ENCODE data around the gene MALRD1.

The MALRD1 gene

DNA sequence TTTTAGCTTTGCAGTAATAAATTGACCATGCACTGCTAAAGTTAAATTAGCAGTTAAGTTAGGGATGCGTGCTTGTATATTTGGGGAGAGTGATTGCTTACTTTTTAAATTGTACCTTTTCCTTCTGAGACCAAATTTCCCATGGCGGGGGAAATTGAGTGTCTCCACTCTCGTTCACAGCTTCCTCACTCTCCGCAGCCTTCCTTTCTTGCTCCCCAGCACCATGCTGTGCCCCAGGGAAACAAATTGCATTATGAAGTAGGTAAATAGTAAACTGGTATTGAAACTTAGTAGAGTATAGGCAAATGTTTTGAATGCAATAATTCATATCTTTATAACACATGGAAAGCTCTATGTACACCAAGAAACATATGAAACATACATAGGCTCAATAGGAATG, 85.4 kb downstream of the MALRD1 start:
- Histone ChIP-seq H3K36me3 (ENCODE audit: control insufficient read depth in 4 of 4, insufficient read depth in 4 of 4, low read length in 3 of 4) (no peaks in the 10 kb centered on the region), H3K27me3 (replicated peaks in 2 of 5; ENCODE audit: control insufficient read depth in 4 of 5, insufficient read depth in 5 of 5, low read length in 4 of 5) (no peaks in the 10 kb centered on the region), H3K4me3 (ENCODE audit: control insufficient read depth in 1 of 7, extremely low read depth in 1 of 7, insufficient read depth in 4 of 7, low read depth in 2 of 7, low read length in 6 of 7) (no peak overlapping the region), H3K9me3 (ENCODE audit: control extremely low read depth in 1 of 5, control insufficient read depth in 4 of 5, insufficient read depth in 2 of 5, low read depth in 1 of 5, low read length in 4 of 5) (no peaks in the 10 kb centered on the region), H3K4me1 (ENCODE audit: control extremely low read depth in 1 of 4, control insufficient read depth in 4 of 4, insufficient read depth in 4 of 4, low read length in 3 of 4) (no peaks in the 10 kb centered on the region), H3K27ac (ENCODE audit: insufficient read depth in 1 of 2, low read depth in 1 of 2, low read length in 2 of 2, poor library complexity in 1 of 2, severe bottlenecking in 2 of 2) (no peak overlapping the region)
- WGBS (ENCODE audit: insufficient coverage), result no CpG with 5 or more reads among the region's 4 CpGs
- no peak for DNase-seq
- CTCF ChIA-PET, result no interaction called here
- POLR2A ChIA-PET, result no interaction called here

DNA sequence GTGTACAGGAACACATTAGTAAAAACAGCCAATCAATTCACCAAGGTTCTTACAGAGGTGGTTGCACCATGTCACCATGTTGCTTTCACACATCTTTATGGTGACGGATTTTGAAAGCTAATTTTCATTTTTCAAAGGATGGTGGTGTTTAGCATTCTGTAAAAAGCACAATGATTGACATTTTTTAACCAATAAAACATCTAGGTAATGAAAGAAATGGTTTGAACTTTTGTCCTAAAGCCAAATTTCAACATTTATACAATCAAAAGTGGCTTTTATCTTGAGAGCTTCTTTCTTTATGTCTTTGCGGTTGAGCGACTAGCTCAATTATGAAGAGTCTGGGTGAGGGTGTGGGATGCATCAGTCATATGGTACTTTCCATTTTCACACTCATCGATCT, 94.4 kb downstream of the MALRD1 start:
- CTCF ChIA-PET, result no interaction called here
- Histone ChIP-seq H3K36me3 (ENCODE audit: control insufficient read depth in 4 of 4, insufficient read depth in 4 of 4, low read length in 3 of 4) (no peaks in the 10 kb centered on the region), H3K27ac (ENCODE audit: insufficient read depth in 1 of 2, low read depth in 1 of 2, low read length in 2 of 2, poor library complexity in 1 of 2, severe bottlenecking in 2 of 2) (no peak overlapping the region), H3K27me3 (replicated peaks in 2 of 5; ENCODE audit: control insufficient read depth in 4 of 5, insufficient read depth in 5 of 5, low read length in 4 of 5) (no peaks in the 10 kb centered on the region), H3K4me1 (ENCODE audit: control extremely low read depth in 1 of 4, control insufficient read depth in 4 of 4, insufficient read depth in 4 of 4, low read length in 3 of 4) (no peaks in the 10 kb centered on the region), H3K4me3 (ENCODE audit: control insufficient read depth in 1 of 7, extremely low read depth in 1 of 7, insufficient read depth in 4 of 7, low read depth in 2 of 7, low read length in 6 of 7) (no peak overlapping the region), H3K9me3 (ENCODE audit: control extremely low read depth in 1 of 5, control insufficient read depth in 4 of 5, insufficient read depth in 2 of 5, low read depth in 1 of 5, low read length in 4 of 5) (no peaks in the 10 kb centered on the region)
- DNase-seq, result no peak
- POLR2A ChIA-PET, result no interaction called here
- no CpG with 5 or more reads among the region's 4 CpGs for WGBS (ENCODE audit: insufficient coverage)

DNA sequence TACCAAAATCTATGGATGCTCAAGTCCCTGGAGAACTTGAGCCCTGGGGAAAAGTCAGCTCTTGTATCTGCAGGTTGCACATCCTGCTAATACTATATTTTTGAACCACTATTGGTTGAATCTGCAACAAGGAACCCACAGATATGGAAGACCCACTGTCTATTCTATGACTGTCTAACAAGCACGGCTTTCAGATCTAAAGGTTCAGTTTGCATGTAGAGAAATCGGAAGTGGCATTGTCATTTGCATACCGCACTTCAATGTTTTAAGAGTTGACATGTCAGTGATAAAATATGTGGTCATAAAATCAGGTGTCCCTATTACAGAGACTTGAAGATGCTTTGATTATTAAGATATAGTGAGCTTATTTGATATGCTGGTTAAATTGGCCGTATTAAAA, 95.6 kb downstream of the MALRD1 start:
- H3K27ac ChIP-seq (ENCODE audit: insufficient read depth in 1 of 2, low read depth in 1 of 2, low read length in 2 of 2, poor library complexity in 1 of 2, severe bottlenecking in 2 of 2), result no peak overlapping the region
- DNase-seq, result no peak
- no peaks in the 10 kb centered on the region for H3K27me3 ChIP-seq (replicated peaks in 2 of 5; ENCODE audit: control insufficient read depth in 4 of 5, insufficient read depth in 5 of 5, low read length in 4 of 5)
- no peak overlapping the region for H3K4me3 ChIP-seq (ENCODE audit: control insufficient read depth in 1 of 7, extremely low read depth in 1 of 7, insufficient read depth in 4 of 7, low read depth in 2 of 7, low read length in 6 of 7)
- CTCF ChIA-PET, result no interaction called here
- H3K4me1 ChIP-seq (ENCODE audit: control extremely low read depth in 1 of 4, control insufficient read depth in 4 of 4, insufficient read depth in 4 of 4, low read length in 3 of 4), result no peaks in the 10 kb centered on the region
- no peaks in the 10 kb centered on the region for H3K36me3 ChIP-seq (ENCODE audit: control insufficient read depth in 4 of 4, insufficient read depth in 4 of 4, low read length in 3 of 4)
- POLR2A ChIA-PET, result no interaction called here
- H3K9me3 ChIP-seq (ENCODE audit: control extremely low read depth in 1 of 5, control insufficient read depth in 4 of 5, insufficient read depth in 2 of 5, low read depth in 1 of 5, low read length in 4 of 5), result no peaks in the 10 kb centered on the region
- WGBS (ENCODE audit: insufficient coverage), result 95% methylated on average over 4 of the region's 4 CpGs

DNA sequence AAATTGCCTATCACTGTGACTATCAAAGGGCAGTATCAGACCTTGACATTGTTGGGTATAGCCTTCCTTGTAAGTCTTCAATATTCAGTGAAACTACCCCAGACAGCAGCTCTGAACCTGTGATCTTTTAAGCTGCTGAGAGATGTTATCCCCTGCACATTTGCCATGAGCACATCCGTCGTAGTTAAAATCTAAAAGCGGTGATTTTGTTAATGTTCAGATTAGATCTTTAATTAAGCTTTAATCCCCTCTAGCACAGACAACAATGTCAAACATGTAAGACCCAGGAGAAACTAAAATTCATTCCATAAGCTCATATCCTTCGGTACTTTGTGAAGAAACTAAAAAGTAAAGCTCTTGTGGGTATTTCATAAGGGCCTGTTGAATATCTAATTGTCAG, 105.8 kb downstream of the MALRD1 start:
- Histone ChIP-seq H3K9me3 (ENCODE audit: control extremely low read depth in 1 of 5, control insufficient read depth in 4 of 5, insufficient read depth in 2 of 5, low read depth in 1 of 5, low read length in 4 of 5) (no peaks in the 10 kb centered on the region), H3K27ac (ENCODE audit: insufficient read depth in 1 of 2, low read depth in 1 of 2, low read length in 2 of 2, poor library complexity in 1 of 2, severe bottlenecking in 2 of 2) (no peak overlapping the region), H3K27me3 (replicated peaks in 2 of 5; ENCODE audit: control insufficient read depth in 4 of 5, insufficient read depth in 5 of 5, low read length in 4 of 5) (no peaks in the 10 kb centered on the region), H3K4me3 (ENCODE audit: control insufficient read depth in 1 of 7, extremely low read depth in 1 of 7, insufficient read depth in 4 of 7, low read depth in 2 of 7, low read length in 6 of 7) (no peak overlapping the region), H3K36me3 (ENCODE audit: control insufficient read depth in 4 of 4, insufficient read depth in 4 of 4, low read length in 3 of 4) (no peaks in the 10 kb centered on the region), H3K4me1 (ENCODE audit: control extremely low read depth in 1 of 4, control insufficient read depth in 4 of 4, insufficient read depth in 4 of 4, low read length in 3 of 4) (no peaks in the 10 kb centered on the region)
- DNase-seq, result no peak
- ChIA-PET CTCF (interaction anchor here (0.6 kb wide), 1 partner anchor 81 kb away, joined by 3 read pairs; no protein-coding TSS in a partner anchor), POLR2A (no interaction called here)
- WGBS (ENCODE audit: insufficient coverage), result no CpG with 5 or more reads among the region's 4 CpGs

DNA sequence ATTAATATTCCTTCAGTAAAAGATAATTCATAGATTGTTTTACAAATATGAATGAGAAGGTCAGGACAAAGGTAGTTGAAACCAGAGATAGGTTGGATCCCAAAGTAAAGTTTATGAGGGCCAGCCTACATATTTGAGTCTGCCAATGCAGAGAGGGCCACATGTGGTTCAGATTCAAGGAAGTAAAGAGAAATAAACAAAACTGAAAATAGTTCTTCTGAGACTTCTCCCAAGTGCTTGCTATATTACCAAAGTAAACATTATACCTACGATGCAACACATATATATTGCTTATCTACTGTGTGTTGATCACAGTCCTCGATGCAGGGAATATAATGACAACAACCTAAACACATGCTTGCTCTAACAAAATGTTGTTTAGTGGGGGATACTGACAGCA, 109.8 kb downstream of the MALRD1 start:
- no peak for DNase-seq
- POLR2A ChIA-PET, result no interaction called here
- Histone ChIP-seq H3K4me1 (ENCODE audit: control extremely low read depth in 1 of 4, control insufficient read depth in 4 of 4, insufficient read depth in 4 of 4, low read length in 3 of 4) (no peaks in the 10 kb centered on the region), H3K36me3 (ENCODE audit: control insufficient read depth in 4 of 4, insufficient read depth in 4 of 4, low read length in 3 of 4) (no peaks in the 10 kb centered on the region), H3K9me3 (ENCODE audit: control extremely low read depth in 1 of 5, control insufficient read depth in 4 of 5, insufficient read depth in 2 of 5, low read depth in 1 of 5, low read length in 4 of 5) (no peaks in the 10 kb centered on the region), H3K27me3 (replicated peaks in 2 of 5; ENCODE audit: control insufficient read depth in 4 of 5, insufficient read depth in 5 of 5, low read length in 4 of 5) (no peaks in the 10 kb centered on the region), H3K27ac (ENCODE audit: insufficient read depth in 1 of 2, low read depth in 1 of 2, low read length in 2 of 2, poor library complexity in 1 of 2, severe bottlenecking in 2 of 2) (no peak overlapping the region), H3K4me3 (ENCODE audit: control insufficient read depth in 1 of 7, extremely low read depth in 1 of 7, insufficient read depth in 4 of 7, low read depth in 2 of 7, low read length in 6 of 7) (no peak overlapping the region)
- CTCF ChIA-PET, result no interaction called here
- WGBS (ENCODE audit: insufficient coverage), result no CpG with 5 or more reads among the region's 2 CpGs

DNA sequence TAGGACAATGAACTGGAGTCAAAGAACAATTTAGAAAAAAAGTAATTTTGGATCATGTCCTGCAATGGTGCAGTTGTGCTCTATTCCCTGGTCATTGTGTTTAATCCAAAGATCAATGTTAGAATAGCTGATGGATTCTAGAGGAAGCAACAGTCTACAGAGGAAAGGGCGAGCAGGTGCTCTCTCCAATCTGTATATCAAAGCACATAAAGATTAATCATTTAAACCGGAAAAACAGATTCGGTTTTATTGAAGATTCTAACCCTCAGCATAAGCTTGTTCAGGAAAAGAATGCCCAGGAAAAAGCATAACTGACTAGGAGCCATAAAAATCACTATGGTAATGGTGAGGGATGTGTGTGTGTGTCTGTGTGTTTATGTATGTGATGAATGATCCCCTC, 110.3 kb downstream of the MALRD1 start:
- 80% methylated on average over 1 of the region's 3 CpGs for WGBS (ENCODE audit: insufficient coverage)
- CTCF ChIA-PET, result no interaction called here
- Histone ChIP-seq H3K4me1 (ENCODE audit: control extremely low read depth in 1 of 4, control insufficient read depth in 4 of 4, insufficient read depth in 4 of 4, low read length in 3 of 4) (no peaks in the 10 kb centered on the region), H3K36me3 (ENCODE audit: control insufficient read depth in 4 of 4, insufficient read depth in 4 of 4, low read length in 3 of 4) (no peaks in the 10 kb centered on the region), H3K27ac (ENCODE audit: insufficient read depth in 1 of 2, low read depth in 1 of 2, low read length in 2 of 2, poor library complexity in 1 of 2, severe bottlenecking in 2 of 2) (no peak overlapping the region), H3K27me3 (replicated peaks in 2 of 5; ENCODE audit: control insufficient read depth in 4 of 5, insufficient read depth in 5 of 5, low read length in 4 of 5) (no peaks in the 10 kb centered on the region), H3K9me3 (ENCODE audit: control extremely low read depth in 1 of 5, control insufficient read depth in 4 of 5, insufficient read depth in 2 of 5, low read depth in 1 of 5, low read length in 4 of 5) (no peaks in the 10 kb centered on the region), H3K4me3 (ENCODE audit: control insufficient read depth in 1 of 7, extremely low read depth in 1 of 7, insufficient read depth in 4 of 7, low read depth in 2 of 7, low read length in 6 of 7) (no peak overlapping the region)
- no peak for DNase-seq
- POLR2A ChIA-PET, result no interaction called here

DNA sequence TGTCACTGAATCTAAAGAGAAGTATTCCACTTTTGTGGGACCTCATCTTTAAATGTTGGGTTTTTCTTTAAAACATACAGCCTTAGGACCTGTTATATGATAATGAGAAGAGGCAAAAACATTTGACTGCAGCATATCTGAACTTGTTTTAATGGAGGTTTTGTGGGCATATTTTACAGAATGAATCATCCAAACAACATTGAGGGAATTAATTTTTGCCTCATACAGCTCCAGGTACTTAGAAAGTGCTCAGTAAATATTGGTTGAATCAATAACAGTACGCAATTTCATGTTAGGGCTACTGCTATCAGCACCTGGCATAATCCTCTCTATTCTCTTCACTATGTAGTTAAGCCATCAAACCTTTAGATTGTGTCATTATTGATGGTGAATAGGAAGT, 115.9 kb downstream of the MALRD1 start:
- Histone ChIP-seq H3K4me3 (ENCODE audit: control insufficient read depth in 1 of 7, extremely low read depth in 1 of 7, insufficient read depth in 4 of 7, low read depth in 2 of 7, low read length in 6 of 7) (no peak overlapping the region), H3K27me3 (replicated peaks in 2 of 5; ENCODE audit: control insufficient read depth in 4 of 5, insufficient read depth in 5 of 5, low read length in 4 of 5) (no peaks in the 10 kb centered on the region), H3K9me3 (ENCODE audit: control extremely low read depth in 1 of 5, control insufficient read depth in 4 of 5, insufficient read depth in 2 of 5, low read depth in 1 of 5, low read length in 4 of 5) (no peaks in the 10 kb centered on the region), H3K36me3 (ENCODE audit: control insufficient read depth in 4 of 4, insufficient read depth in 4 of 4, low read length in 3 of 4) (no peaks in the 10 kb centered on the region), H3K4me1 (ENCODE audit: control extremely low read depth in 1 of 4, control insufficient read depth in 4 of 4, insufficient read depth in 4 of 4, low read length in 3 of 4) (no peaks in the 10 kb centered on the region), H3K27ac (ENCODE audit: insufficient read depth in 1 of 2, low read depth in 1 of 2, low read length in 2 of 2, poor library complexity in 1 of 2, severe bottlenecking in 2 of 2) (no peak overlapping the region)
- CTCF ChIA-PET, result no interaction called here
- POLR2A ChIA-PET, result no interaction called here
- no peak for DNase-seq
- no CpG with 5 or more reads among the region's 1 CpG for WGBS (ENCODE audit: insufficient coverage)

DNA sequence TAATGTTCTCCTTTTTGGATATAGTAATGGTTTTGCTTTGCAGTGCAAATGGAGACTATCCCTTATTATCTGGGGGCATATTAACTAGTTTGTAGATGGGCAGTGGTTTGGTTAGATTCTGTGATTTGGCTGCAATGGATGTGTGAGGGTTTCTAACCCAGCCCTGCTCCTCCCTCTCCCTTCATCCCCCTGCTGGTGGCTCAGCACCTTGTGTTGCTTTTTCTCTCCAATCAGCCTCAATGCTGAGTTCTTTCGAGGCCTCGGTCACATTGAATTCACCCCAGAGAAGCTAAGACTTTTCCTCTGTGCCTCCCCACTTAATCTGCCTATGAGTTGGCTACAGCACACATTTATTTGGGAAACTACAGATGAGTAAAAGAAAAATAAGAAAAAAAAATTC, 120.0 kb downstream of the MALRD1 start:
- no peak for DNase-seq
- Histone ChIP-seq H3K27ac (ENCODE audit: insufficient read depth in 1 of 2, low read depth in 1 of 2, low read length in 2 of 2, poor library complexity in 1 of 2, severe bottlenecking in 2 of 2) (no peak overlapping the region), H3K36me3 (ENCODE audit: control insufficient read depth in 4 of 4, insufficient read depth in 4 of 4, low read length in 3 of 4) (no peaks in the 10 kb centered on the region), H3K4me1 (ENCODE audit: control extremely low read depth in 1 of 4, control insufficient read depth in 4 of 4, insufficient read depth in 4 of 4, low read length in 3 of 4) (no peaks in the 10 kb centered on the region), H3K4me3 (ENCODE audit: control insufficient read depth in 1 of 7, extremely low read depth in 1 of 7, insufficient read depth in 4 of 7, low read depth in 2 of 7, low read length in 6 of 7) (no peak overlapping the region), H3K9me3 (ENCODE audit: control extremely low read depth in 1 of 5, control insufficient read depth in 4 of 5, insufficient read depth in 2 of 5, low read depth in 1 of 5, low read length in 4 of 5) (no peaks in the 10 kb centered on the region), H3K27me3 (replicated peaks in 2 of 5; ENCODE audit: control insufficient read depth in 4 of 5, insufficient read depth in 5 of 5, low read length in 4 of 5) (no peaks in the 10 kb centered on the region)
- no CpG with 5 or more reads among the region's 2 CpGs for WGBS (ENCODE audit: insufficient coverage)
- ChIA-PET CTCF (no interaction called here), POLR2A (no interaction called here)
